ENCODE measurements around the gene AGFG2. TPM values are rescaled to one million over a fixed set of nuclear protein-coding genes. Genes with fewer than 3 reads are reported as not detected.

AGFG2 gene
- total RNA-seq, 1 donor from 2014 or later = 22.9 TPM

DNA sequence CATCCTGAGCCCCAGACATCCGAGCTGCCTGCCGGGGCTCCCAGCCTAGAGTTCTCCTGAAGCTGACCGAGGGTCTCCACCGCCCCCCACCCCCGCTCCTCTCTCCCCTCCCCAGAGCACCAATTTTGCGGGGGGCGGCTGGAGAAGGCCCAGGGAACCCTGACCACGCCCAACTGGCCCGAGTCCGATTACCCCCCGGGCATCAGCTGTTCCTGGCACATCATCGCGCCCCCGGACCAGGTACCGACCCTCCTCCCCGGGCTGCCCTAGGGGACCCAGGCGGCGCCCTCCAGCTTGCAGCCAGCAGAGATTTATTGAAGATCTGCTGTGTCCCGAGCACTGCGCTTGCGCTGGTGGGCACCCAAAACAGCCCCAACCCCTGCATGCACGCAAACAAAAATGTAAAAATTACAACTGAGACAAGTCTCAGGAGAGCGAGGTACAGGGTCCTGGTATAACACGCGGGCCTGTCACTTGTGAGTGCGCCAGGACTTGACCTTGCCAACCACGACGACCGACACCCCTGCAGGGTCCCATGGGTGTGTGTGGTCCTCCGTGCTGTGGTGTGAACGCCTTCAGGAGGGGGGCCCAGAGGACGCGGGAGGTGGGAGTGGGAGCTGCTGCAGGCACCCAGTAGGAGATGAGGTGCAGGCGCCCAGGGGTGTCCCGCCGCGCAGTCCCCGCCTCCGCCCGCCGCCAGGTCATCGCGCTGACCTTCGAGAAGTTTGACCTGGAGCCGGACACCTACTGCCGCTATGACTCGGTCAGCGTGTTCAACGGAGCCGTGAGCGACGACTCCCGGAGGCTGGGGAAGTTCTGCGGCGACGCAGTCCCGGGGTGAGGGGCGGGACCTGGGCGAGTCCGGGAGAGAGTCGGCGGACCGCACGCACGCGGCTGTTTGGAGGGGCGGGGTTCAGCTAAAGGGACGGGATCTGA is 66.2 kb downstream of the AGFG2 start:
- Histone ChIP-seq H3K27ac (peak overlapping the region; percentile 51), H3K4me1 (peaks cover 13% of the 10 kb centered on the region), H3K36me3 (no peaks in the 10 kb centered on the region), H3K27me3 (ENCODE audit: low read depth) (no peaks in the 10 kb centered on the region), H3K4me3 (peak overlapping the region; percentile 71), H3K9me3 (no peaks in the 10 kb centered on the region)
- ATAC-seq (peak; percentile 44 to 54), DNase-seq (peak; percentile 75)
- TF ChIP-seq, protein P1, sequence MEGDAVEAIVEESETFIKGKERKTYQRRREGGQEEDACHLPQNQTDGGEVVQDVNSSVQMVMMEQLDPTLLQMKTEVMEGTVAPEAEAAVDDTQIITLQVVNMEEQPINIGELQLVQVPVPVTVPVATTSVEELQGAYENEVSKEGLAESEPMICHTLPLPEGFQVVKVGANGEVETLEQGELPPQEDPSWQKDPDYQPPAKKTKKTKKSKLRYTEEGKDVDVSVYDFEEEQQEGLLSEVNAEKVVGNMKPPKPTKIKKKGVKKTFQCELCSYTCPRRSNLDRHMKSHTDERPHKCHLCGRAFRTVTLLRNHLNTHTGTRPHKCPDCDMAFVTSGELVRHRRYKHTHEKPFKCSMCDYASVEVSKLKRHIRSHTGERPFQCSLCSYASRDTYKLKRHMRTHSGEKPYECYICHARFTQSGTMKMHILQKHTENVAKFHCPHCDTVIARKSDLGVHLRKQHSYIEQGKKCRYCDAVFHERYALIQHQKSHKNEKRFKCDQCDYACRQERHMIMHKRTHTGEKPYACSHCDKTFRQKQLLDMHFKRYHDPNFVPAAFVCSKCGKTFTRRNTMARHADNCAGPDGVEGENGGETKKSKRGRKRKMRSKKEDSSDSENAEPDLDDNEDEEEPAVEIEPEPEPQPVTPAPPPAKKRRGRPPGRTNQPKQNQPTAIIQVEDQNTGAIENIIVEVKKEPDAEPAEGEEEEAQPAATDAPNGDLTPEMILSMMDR (IDR thresholded peaks at IDR 0.05) = no peak
- intact Hi-C loops (cut with DNase I) = no loop called here

DNA sequence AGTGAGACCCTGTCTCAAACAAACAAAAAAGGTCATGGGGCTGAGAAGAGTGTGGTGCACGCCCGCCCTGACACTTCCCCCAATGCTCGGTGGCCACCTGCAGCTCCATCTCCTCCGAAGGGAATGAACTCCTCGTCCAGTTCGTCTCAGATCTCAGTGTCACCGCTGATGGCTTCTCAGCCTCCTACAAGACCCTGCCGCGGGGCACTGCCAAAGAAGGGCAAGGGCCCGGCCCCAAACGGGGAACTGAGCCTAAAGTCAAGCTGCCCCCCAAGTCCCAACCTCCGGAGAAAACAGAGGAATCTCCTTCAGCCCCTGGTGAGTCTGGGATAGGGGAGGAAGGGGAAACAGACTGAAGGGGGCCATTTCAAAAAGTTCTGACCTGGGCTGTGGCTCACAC is 67.3 kb downstream of the AGFG2 start:
- TF ChIP-seq, protein P1 (IDR thresholded peaks at IDR 0.05) = no peak
- intact Hi-C loops (cut with DNase I) = no loop called here

DNA sequence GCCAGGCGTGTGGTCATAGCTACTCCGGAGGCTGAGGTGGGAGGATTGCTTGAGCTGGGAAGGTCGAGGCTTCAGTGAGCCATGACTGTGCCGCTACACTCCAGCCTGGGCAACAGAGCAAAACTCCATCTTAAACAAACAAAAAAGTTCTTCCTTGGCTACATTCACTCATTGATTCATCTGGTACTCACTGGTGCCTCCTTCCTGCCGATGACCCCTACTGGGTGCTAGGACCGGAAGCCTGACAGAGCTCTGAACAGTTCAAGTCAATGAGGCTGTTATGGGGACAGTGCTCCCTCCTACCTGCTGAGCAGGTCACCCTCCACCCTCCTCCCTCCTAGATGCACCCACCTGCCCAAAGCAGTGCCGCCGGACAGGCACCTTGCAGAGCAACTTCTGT is 68.1 kb downstream of the AGFG2 start:
- H3K4me1 ChIP-seq = peaks cover 13% of the 10 kb centered on the region
- TF ChIP-seq, protein P1 (IDR thresholded peaks at IDR 0.05) = no peak
- H3K27me3 ChIP-seq (ENCODE audit: low read depth) = no peaks in the 10 kb centered on the region
- DNase-seq (no peak), ATAC-seq (no peak)
- no peaks in the 10 kb centered on the region for H3K36me3 ChIP-seq
- intact Hi-C loops (cut with DNase I) = no loop called here
- no peak overlapping the region for H3K27ac ChIP-seq
- no peaks in the 10 kb centered on the region for H3K9me3 ChIP-seq
- no peak overlapping the region for H3K4me3 ChIP-seq

More for the DNA sequence above, 67.3 kb downstream of the AGFG2 start:
- Histone ChIP-seq H3K27me3 (ENCODE audit: low read depth) (no peaks in the 10 kb centered on the region), H3K9me3 (no peaks in the 10 kb centered on the region), H3K4me3 (no peak overlapping the region), H3K27ac (no peak overlapping the region), H3K4me1 (peaks cover 13% of the 10 kb centered on the region), H3K36me3 (no peaks in the 10 kb centered on the region)
- ATAC-seq (no peak), DNase-seq (no peak)

DNA sequence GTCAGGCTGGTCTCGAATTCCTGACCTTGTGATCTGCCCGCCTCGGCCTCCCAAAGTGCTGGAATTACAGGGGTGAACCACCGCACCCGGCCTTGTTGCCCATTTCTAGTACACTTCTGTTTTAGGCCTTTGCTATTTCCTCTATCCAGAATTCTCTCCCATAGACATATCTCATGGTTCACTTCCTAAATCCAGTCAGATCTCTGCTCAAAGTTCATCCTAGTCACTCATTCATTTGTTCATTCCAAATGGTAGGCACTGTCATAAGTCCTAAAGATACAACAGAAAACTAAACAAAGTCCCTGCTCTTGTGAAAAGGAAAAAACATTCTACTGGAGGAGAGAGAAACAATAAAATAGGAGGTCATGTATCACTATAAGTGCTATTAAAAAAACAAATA is 71.0 kb downstream of the AGFG2 start:
- ATAC-seq (no peak), DNase-seq (no peak)
- TF ChIP-seq, protein P1 (IDR thresholded peaks at IDR 0.05) = no peak
- Histone ChIP-seq H3K4me3 (no peak overlapping the region), H3K9me3 (no peaks in the 10 kb centered on the region), H3K36me3 (peaks cover 4% of the 10 kb centered on the region), H3K4me1 (peaks cover 20% of the 10 kb centered on the region), H3K27ac (no peak overlapping the region), H3K27me3 (ENCODE audit: low read depth) (no peaks in the 10 kb centered on the region)
- intact Hi-C loops (cut with DNase I) = no loop called here

DNA sequence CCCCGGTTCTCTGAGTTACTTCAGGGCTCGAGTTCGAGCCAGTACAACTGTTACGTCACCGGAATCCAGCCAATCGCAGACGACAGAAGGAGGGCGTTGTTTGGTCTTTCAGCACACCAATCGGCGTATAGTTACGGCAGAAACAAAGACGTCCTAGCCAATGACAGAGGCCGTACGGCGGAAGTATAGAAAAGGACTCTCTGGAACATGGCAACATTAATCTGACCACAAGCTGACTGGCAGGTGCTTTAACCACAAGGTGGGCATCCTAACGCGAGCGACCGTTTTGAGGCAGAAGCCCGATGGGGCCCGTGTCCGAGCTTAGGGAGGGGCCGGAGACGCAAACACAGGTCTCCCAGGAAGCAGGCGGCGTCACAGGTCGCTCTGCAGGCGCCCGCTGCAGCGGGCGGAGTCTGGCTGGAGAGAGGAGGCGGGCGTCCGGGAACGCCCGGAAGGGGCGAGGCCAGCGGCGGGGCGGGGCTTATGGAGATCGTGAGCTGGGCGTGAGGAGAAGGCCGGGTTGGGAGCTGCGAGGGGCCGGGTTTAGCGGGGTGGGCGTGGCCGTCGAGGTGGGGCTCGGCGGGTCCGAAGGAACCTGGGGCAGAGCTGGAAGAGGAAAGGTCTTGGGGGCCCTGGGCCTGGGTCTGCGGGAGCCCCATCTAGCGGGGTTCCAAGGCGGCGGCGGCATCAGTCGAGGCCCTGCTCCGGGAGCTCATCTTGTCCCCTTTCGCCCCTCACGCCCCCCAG is 73.2 kb downstream of the AGFG2 start, which contains the start of gene MOSPD3:
Gene MOSPD3 (plus strand): TSS at position 558 of the 747 bp plus-strand sequence. CDS start 252 bp downstream, outside the sequence.
- H3K4me3 ChIP-seq = peak within 1 kb of the TSS; percentile 84
- TF ChIP-seq, protein P1 (IDR thresholded peaks at IDR 0.05) = no peak
- no peaks in the 10 kb centered on the region for H3K9me3 ChIP-seq
- peak within 1 kb of the TSS; percentile 96 for H3K27ac ChIP-seq
- ATAC-seq (peak; percentile 98 to 99), DNase-seq (peak; percentile 98)
- peaks cover 9% of the 10 kb centered on the region for H3K36me3 ChIP-seq
- no peaks in the 10 kb centered on the region for H3K27me3 ChIP-seq (ENCODE audit: low read depth)
- peaks cover 12% of the 10 kb centered on the region for H3K4me1 ChIP-seq
- intact Hi-C loops (cut with DNase I) = no loop called here
